ENCODE results near the gene ZCCHC7. TPM values are rescaled to one million over a fixed set of nuclear protein-coding genes. Genes with fewer than 3 reads are reported as not detected.

ZCCHC7 gene
- total RNA-seq, 4 donors from 2014 or later, result 12.1 to 19.1 (median 15.6) TPM

DNA sequence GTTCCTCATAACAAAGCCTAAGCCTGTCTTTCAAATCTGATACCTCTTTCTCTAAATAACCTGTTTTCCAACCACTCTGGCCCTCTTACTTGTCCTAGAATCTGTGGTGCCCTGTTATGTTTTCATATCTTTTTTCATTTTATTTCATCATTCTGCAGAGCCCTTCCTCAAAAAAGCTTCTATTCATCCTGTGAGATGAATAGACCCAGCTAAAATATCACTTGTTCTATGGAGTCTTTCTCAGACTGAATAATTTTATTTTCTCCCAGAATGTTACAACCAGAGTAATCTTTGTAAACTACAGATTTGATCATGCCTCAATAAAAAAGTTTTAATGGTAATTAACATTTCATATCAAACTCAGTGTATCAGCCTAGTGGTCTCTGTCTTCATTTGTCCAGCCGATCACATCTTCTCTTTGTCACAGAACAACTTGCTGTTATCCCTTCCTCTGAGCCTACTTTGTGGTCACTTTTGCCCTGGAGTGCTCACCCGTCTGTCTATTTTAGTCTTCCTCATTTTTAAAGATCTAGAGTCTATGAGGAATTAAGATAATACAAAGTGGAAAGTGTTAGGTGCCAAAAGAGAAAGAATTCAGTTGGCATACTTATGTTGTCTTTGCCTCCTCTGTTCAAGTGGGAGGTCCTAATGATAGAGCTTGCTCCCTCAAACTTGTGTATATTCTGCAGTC lies 77.8 kb downstream of the ZCCHC7 start:
- intact Hi-C loops (cut with DNase I), result no loop called here
- H3K4me3 ChIP-seq, result no peak overlapping the region
- 73% methylated on average over 2 of the region's 2 CpGs for WGBS
- no peaks in the 10 kb centered on the region for H3K27me3 ChIP-seq
- H3K36me3 ChIP-seq, result peaks cover 0 to 3% (median 0%) of the 10 kb centered on the region in 4 donors
- no peaks in the 10 kb centered on the region for H3K9me3 ChIP-seq
- no peak overlapping the region for H3K27ac ChIP-seq (replicated peaks in 1 of 4)
- no peak for DNase-seq (ENCODE audit: extremely low spot score)
- TF ChIP-seq EP300 (IDR thresholded peaks at IDR 0.05) (no peak), POLR2AphosphoS5 (IDR thresholded peaks at IDR 0.05) (no peak), POLR2A (IDR thresholded peaks at IDR 0.05; ENCODE audit: low read depth) (no peak)
- TF ChIP-seq, protein P1, sequence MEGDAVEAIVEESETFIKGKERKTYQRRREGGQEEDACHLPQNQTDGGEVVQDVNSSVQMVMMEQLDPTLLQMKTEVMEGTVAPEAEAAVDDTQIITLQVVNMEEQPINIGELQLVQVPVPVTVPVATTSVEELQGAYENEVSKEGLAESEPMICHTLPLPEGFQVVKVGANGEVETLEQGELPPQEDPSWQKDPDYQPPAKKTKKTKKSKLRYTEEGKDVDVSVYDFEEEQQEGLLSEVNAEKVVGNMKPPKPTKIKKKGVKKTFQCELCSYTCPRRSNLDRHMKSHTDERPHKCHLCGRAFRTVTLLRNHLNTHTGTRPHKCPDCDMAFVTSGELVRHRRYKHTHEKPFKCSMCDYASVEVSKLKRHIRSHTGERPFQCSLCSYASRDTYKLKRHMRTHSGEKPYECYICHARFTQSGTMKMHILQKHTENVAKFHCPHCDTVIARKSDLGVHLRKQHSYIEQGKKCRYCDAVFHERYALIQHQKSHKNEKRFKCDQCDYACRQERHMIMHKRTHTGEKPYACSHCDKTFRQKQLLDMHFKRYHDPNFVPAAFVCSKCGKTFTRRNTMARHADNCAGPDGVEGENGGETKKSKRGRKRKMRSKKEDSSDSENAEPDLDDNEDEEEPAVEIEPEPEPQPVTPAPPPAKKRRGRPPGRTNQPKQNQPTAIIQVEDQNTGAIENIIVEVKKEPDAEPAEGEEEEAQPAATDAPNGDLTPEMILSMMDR (IDR thresholded peaks at IDR 0.05), result no peak
- H3K4me1 ChIP-seq, result peaks cover 9 to 14% (median 10%) of the 10 kb centered on the region in 4 donors

DNA sequence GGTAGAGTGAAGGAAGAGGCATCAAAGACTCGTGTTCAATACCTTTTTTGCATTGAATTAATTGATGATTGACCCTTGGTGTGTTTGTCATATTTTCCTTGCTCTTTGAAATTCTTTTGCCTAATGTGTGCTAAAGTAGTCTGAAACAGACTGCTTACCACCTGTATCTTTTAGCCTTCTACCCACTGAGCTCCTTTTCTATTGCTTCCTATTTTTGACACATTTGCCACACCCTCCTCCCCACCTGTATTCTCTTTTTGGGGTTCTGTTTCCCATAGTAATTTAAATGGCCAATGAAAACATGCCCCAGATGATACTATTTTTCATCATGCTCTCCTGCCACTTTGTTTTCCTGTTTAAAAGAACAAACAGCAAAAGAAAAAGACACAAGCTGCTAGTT lies 78.5 kb downstream of the ZCCHC7 start:
- Histone ChIP-seq H3K4me3 (no peak overlapping the region), H3K4me1 (peaks cover 9 to 14% (median 10%) of the 10 kb centered on the region in 4 donors), H3K27me3 (no peaks in the 10 kb centered on the region), H3K36me3 (peaks cover 0 to 3% (median 0%) of the 10 kb centered on the region in 4 donors), H3K9me3 (no peaks in the 10 kb centered on the region), H3K27ac (replicated peaks in 1 of 4) (no peak overlapping the region)
- no peak for DNase-seq (ENCODE audit: extremely low spot score)
- TF ChIP-seq EP300 (IDR thresholded peaks at IDR 0.05), result no peak
- TF ChIP-seq, protein P1 (IDR thresholded peaks at IDR 0.05), result no peak
- no peak for TF ChIP-seq POLR2AphosphoS5 (IDR thresholded peaks at IDR 0.05)
- no peak for TF ChIP-seq POLR2A (IDR thresholded peaks at IDR 0.05; ENCODE audit: low read depth)
- intact Hi-C loops (cut with DNase I), result no loop called here
- 89% methylated on average over 1 of the region's 1 CpG for WGBS

DNA sequence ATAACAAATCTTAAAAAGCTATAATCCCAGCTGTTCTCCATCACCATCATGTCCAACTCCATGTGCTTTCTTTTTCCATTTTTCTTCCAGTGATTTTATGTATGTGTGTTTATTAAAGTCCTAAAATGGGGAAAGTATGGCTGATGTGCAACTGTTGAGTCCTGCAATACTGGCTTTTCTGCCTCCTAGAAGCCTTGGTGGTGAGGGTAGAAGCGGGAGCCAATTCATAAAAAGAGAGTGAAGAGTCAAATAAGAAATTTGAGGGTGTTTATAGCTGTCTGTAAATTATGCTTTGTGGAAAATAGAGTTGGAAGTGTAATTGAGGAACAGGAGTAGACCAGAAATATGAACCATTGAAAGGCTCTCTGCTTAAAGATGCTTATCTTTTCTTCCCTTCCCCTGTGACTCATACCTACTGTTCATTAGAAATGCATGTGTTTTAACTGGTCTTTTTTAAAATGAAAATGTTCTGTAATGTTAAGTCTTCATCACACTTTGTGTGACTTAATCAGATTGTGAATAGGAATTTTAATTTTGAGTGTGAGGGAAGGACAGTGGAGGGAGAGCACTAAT lies 80.1 kb downstream of the ZCCHC7 start:
- intact Hi-C loops (cut with DNase I), result no loop called here
- Histone ChIP-seq H3K27me3 (no peaks in the 10 kb centered on the region), H3K9me3 (peaks cover 0 to 5% (median 0%) of the 10 kb centered on the region in 4 donors), H3K4me3 (no peak overlapping the region), H3K36me3 (peaks cover 0 to 6% (median 0%) of the 10 kb centered on the region in 4 donors), H3K4me1 (peaks cover 9 to 14% (median 10%) of the 10 kb centered on the region in 4 donors), H3K27ac (replicated peaks in 1 of 4) (no peak overlapping the region)
- no peak for DNase-seq (ENCODE audit: extremely low spot score)
- TF ChIP-seq, protein P1 (IDR thresholded peaks at IDR 0.05), result no peak
- TF ChIP-seq POLR2AphosphoS5 (IDR thresholded peaks at IDR 0.05) (no peak), POLR2A (IDR thresholded peaks at IDR 0.05; ENCODE audit: low read depth) (no peak), EP300 (IDR thresholded peaks at IDR 0.05) (no peak)
- 89% methylated on average over 1 of the region's 1 CpG for WGBS

DNA sequence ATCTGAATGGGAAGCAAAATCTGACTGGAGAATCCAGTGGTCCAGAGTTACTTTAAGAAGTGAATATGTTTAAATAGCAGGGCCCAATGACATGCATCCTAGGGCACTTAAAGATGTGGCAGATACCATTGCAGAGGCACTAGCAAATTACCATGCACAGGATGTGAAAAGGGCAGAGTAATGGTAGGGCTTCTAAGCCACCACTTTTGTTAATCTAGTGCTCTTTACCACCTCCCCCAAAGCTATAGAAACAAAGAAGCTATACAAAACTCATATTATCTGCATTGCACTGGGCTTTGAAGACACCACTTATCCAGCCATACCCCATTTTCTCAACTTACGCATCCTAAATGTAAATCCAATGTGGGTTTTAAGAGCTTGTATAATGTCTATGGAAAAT lies 81.2 kb downstream of the ZCCHC7 start:
- Histone ChIP-seq H3K36me3 (peaks cover 0 to 11% (median 4%) of the 10 kb centered on the region in 4 donors), H3K27me3 (no peaks in the 10 kb centered on the region), H3K9me3 (peaks cover 0 to 5% (median 0%) of the 10 kb centered on the region in 4 donors), H3K27ac (replicated peaks in 1 of 4) (no peak overlapping the region), H3K4me1 (peaks cover 9 to 14% (median 10%) of the 10 kb centered on the region in 4 donors), H3K4me3 (no peak overlapping the region)
- DNase-seq (ENCODE audit: extremely low spot score), result no peak
- TF ChIP-seq, protein P1 (IDR thresholded peaks at IDR 0.05), result no peak
- TF ChIP-seq POLR2AphosphoS5 (IDR thresholded peaks at IDR 0.05), result no peak
- TF ChIP-seq EP300 (IDR thresholded peaks at IDR 0.05), result no peak
- TF ChIP-seq POLR2A (IDR thresholded peaks at IDR 0.05; ENCODE audit: low read depth), result no peak
- intact Hi-C loops (cut with DNase I), result no loop called here
- WGBS, result 100% methylated on average over 1 of the region's 1 CpG
